Measurements from ENCODE around the gene UPK3BL2. TPM values are rescaled to one million over a fixed set of nuclear protein-coding genes. Genes with fewer than 3 reads are reported as not detected.
"Not testable (repeated sequence)": the region's sequence is repeated elsewhere in the genome, so short reads cannot be mapped to it uniquely, and the experiment has no call there.

UPK3BL2 gene
- total RNA-seq, 1 experiment from 2014 or later: 4.6 TPM

GRCh38 chr7:102574607-102575006, 31.1 kb upstream of the UPK3BL2 start:
- not testable (repeated sequence) for H3K9me3 ChIP-seq (ENCODE audit: control insufficient read depth, low read depth, low read length); H4K91ac ChIP-seq (ENCODE audit: insufficient read length, low read depth, low read length); H3K4me3 Mint-ChIP-seq; H3K27ac ChIP-seq (ENCODE audit: insufficient read length, low read depth, low read length); H3K18ac ChIP-seq (ENCODE audit: insufficient read length, low read depth, low read length); H3K4me2 ChIP-seq (ENCODE audit: insufficient read depth, insufficient read length, low read length); H3K27me3 Mint-ChIP-seq (ENCODE audit: low read depth); H3K23ac ChIP-seq (ENCODE audit: insufficient read length, low read depth, low read length); H2BK5ac ChIP-seq (ENCODE audit: insufficient read length, low read length); H2BK20ac ChIP-seq (ENCODE audit: low read depth, low read length, poor library complexity, severe bottlenecking); H3K79me2 ChIP-seq (ENCODE audit: insufficient read depth, low read length); H3T11ph ChIP-seq (ENCODE audit: low read length); H3K27ac Mint-ChIP-seq; H4K20me1 ChIP-seq (ENCODE audit: control insufficient read depth, insufficient read depth, insufficient read length); H3K9ac ChIP-seq (ENCODE audit: extremely low read depth, insufficient read length, low read length); H2BK12ac ChIP-seq (ENCODE audit: insufficient read length, low read depth, low read length); H3K14ac ChIP-seq (ENCODE audit: insufficient read depth, low read length); H4K8ac ChIP-seq (replicated peaks; ENCODE audit: insufficient read length, low read depth, low read length); H3K4ac ChIP-seq (ENCODE audit: low read depth, low read length); H3K56ac ChIP-seq (ENCODE audit: insufficient read length, low read depth, low read length); H3K79me1 ChIP-seq (ENCODE audit: insufficient read depth, low read depth, low read length, poor library complexity, severe bottlenecking); H2AFZ ChIP-seq (ENCODE audit: low read length); H2BK15ac ChIP-seq (ENCODE audit: low read depth, low read length); H3K4me1 ChIP-seq (ENCODE audit: insufficient read depth, low read length); H3K23me2 ChIP-seq (ENCODE audit: insufficient read length, low read depth, low read length, poor library complexity, severe bottlenecking); H2AK5ac ChIP-seq (ENCODE audit: insufficient read length, low read length); H3K36me3 Mint-ChIP-seq (ENCODE audit: insufficient read depth in 1 of 3, low read depth in 3 of 3); H3K4me1 Mint-ChIP-seq; H2BK120ac ChIP-seq (ENCODE audit: low read depth, low read length, poor library complexity, severe bottlenecking); H3K27me3 ChIP-seq (ENCODE audit: insufficient read depth, low read length); DNase-seq; H3K9me3 Mint-ChIP-seq; H4K5ac ChIP-seq (ENCODE audit: insufficient read length, low read depth, low read length)
- WGBS (ENCODE audit: extremely low coverage, insufficient read length, low lambda C conversion rate): no CpG with 5 or more reads among the region's 6 CpGs

Measured in H9 (cell line).